Astrocyte of the spinal cord (primary cell): Measurements from ENCODE around the gene PGD.

Experiments used
- DNase-seq: peaks from one replicate; pipeline ENCODE4 v3.0.0; 2011; ENCODE audit warnings: low read depth, low spot score
- H3K4me3 ChIP-seq: 2 replicates; pipeline ENCODE4 v1.5.1; 2011; ENCODE audit warnings: low read depth, mild to moderate bottlenecking, low read length, moderate library complexity
- CTCF ChIP-seq: IDR thresholded peaks from 2 replicates; pipeline ENCODE4 v1.5.1; 2012; ENCODE audit warnings: low read depth, mild to moderate bottlenecking, low read length, inconsistent platforms
- in situ Hi-C: cut with HindIII; loops from 2 replicates; pipeline ENCODE4 v1.10.0; 2017; ENCODE audit warnings: low sequenced_read_pairs

PGD gene

GRCh38 chr1:10398278-10398733 is 558 bp upstream of the PGD start:
- no peak for DNase-seq
- TF ChIP-seq CTCF = no peak
- in situ Hi-C loops = no loop called here
- H3K4me3 ChIP-seq = peak overlapping the region; percentile 81

GRCh38 chr1:10399444-10399941 is 629 bp downstream of the PGD start:
- peak overlapping the region; percentile 81 for H3K4me3 ChIP-seq
- in situ Hi-C loops = no loop called here
- TF ChIP-seq CTCF = no peak
- peak; percentile 40 for DNase-seq

GRCh38 chr1:10400013-10400412 is 1.1 kb downstream of the PGD start:
- in situ Hi-C loops = no loop called here
- DNase-seq = no peak
- TF ChIP-seq CTCF = no peak
- peak overlapping the region; percentile 81 for H3K4me3 ChIP-seq

- in situ Hi-C loops = no loop called here
- H3K4me3 ChIP-seq = no peak overlapping the region
- TF ChIP-seq CTCF = no peak
- no peak for DNase-seq
Measured at GRCh38 chr1:10401281-10401680, 2.4 kb downstream of the PGD start.

GRCh38 chr1:10402729-10403274 is 3.9 kb downstream of the PGD start:
- peak; percentile 77 for DNase-seq
- H3K4me3 ChIP-seq = no peak overlapping the region
- no peak for TF ChIP-seq CTCF
- in situ Hi-C loops = no loop called here

- no peak for TF ChIP-seq CTCF
- DNase-seq = no peak
- no peak overlapping the region for H3K4me3 ChIP-seq
- in situ Hi-C loops = no loop called here
Measured at GRCh38 chr1:10407201-10407600, 8.3 kb downstream of the PGD start.
